Lower leg skin (tissue), 3 donors: ENCODE data around the gene PRKCH.

ENCODE experiments used
- POLR2A ChIP-seq, 2 donors: fragments of 450-650 bp; IDR thresholded peaks; one replicate each; pipeline ENCODE4 v1.6.1; 2016 to 2017; ENCODE audit warnings: antibody characterized with exemption in 2 of 2, mild to moderate bottlenecking in 1 of 2, moderate library complexity in 1 of 2
- TF ChIP-seq, protein P1 (sequence below), 3 donors: fragments of 450-650 bp; IDR thresholded peaks; one replicate each; pipeline ENCODE4 v1.5.1; 2016; ENCODE audit warnings: antibody characterized with exemption in 3 of 3, mild to moderate bottlenecking in 3 of 3, moderate library complexity in 2 of 3

DNA sequence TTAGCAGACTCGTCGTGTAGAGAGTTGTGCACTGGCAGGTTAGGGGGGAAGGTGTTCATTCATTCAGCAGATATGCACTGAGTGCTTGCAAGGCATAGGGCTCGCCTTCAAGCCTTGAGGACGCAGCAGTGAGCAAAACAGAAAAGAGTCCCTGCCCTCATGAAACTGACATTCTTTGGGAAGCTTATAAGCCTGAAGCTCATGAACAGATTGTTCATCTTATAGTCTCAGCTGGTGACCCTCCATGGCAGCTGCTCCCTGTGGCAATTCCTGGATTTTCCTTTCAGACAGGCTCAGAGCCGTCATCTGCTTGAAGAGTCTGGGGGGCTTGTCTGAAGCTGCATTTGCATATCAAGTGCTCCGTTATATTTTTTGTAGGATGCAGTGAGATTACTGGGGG lies 148.4 kb downstream of the PRKCH start:
- TF ChIP-seq, protein P1, sequence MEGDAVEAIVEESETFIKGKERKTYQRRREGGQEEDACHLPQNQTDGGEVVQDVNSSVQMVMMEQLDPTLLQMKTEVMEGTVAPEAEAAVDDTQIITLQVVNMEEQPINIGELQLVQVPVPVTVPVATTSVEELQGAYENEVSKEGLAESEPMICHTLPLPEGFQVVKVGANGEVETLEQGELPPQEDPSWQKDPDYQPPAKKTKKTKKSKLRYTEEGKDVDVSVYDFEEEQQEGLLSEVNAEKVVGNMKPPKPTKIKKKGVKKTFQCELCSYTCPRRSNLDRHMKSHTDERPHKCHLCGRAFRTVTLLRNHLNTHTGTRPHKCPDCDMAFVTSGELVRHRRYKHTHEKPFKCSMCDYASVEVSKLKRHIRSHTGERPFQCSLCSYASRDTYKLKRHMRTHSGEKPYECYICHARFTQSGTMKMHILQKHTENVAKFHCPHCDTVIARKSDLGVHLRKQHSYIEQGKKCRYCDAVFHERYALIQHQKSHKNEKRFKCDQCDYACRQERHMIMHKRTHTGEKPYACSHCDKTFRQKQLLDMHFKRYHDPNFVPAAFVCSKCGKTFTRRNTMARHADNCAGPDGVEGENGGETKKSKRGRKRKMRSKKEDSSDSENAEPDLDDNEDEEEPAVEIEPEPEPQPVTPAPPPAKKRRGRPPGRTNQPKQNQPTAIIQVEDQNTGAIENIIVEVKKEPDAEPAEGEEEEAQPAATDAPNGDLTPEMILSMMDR (IDR thresholded peaks at IDR 0.05) = no peak
- TF ChIP-seq POLR2A (IDR thresholded peaks at IDR 0.05) = no peak
